Measurements from ENCODE around the gene JDP2.

JDP2 gene

GRCh38 chr14:75427482-75428229, at the start of gene JDP2:
JDP2 (plus strand) TSS chr14:75428022; CDS start chr14:75437921, 9,899 bp downstream.
- Histone ChIP-seq H3K27ac (ENCODE audit: low read depth, low read length) (peak within 1 kb of the TSS; percentile 82), H3F3A (ENCODE audit: insufficient read depth) (peaks cover 33% of the 10 kb centered on the region), H3K9ac (ENCODE audit: low read length) (peak within 1 kb of the TSS; percentile 93), H3K27me3 (ENCODE audit: low read length) (no peaks in the 10 kb centered on the region), H4K20me1 (ENCODE audit: low read depth, low read length) (no peaks in the 10 kb centered on the region), H3K79me2 (ENCODE audit: insufficient read depth, low read length) (peaks cover 59% of the 10 kb centered on the region), H3K9me3 (ENCODE audit: insufficient read depth, low read length) (no peaks in the 10 kb centered on the region), H3K9me2 (replicated peaks; ENCODE audit: insufficient read depth, low read length) (no peaks in the 10 kb centered on the region), H2AFZ (ENCODE audit: low read depth, low read length, severe bottlenecking) (peak within 1 kb of the TSS; percentile 58), H3K4me3 (ENCODE audit: insufficient read depth, low read length, poor library complexity, severe bottlenecking) (peak within 1 kb of the TSS; percentile 92), H3K4me2 (ENCODE audit: low read depth, low read length, poor library complexity, severe bottlenecking) (peak within 1 kb of the TSS; percentile 90), H3K36me3 (ENCODE audit: low read length) (no peaks in the 10 kb centered on the region)
- no peak for TF ChIP-seq EZH2phosphoT487 (conservative IDR thresholded peaks at IDR 0.05; ENCODE audit: low read length)
- TF ChIP-seq CTCF (IDR thresholded peaks at IDR 0.05; ENCODE audit: insufficient read depth, low read length, poor library complexity, severe bottlenecking) = no peak

- H3F3A ChIP-seq (ENCODE audit: insufficient read depth) = no peaks in the 10 kb centered on the region
- no peaks in the 10 kb centered on the region for H4K20me1 ChIP-seq (ENCODE audit: low read depth, low read length)
- no peaks in the 10 kb centered on the region for H3K79me2 ChIP-seq (ENCODE audit: insufficient read depth, low read length)
- H3K27me3 ChIP-seq (ENCODE audit: low read length) = no peaks in the 10 kb centered on the region
- no peak overlapping the region for H2AFZ ChIP-seq (ENCODE audit: low read depth, low read length, severe bottlenecking)
- no peaks in the 10 kb centered on the region for H3K36me3 ChIP-seq (ENCODE audit: low read length)
- no peak overlapping the region for H3K4me2 ChIP-seq (ENCODE audit: low read depth, low read length, poor library complexity, severe bottlenecking)
- H3K9me3 ChIP-seq (ENCODE audit: insufficient read depth, low read length) = no peaks in the 10 kb centered on the region
- TF ChIP-seq EZH2phosphoT487 (conservative IDR thresholded peaks at IDR 0.05; ENCODE audit: low read length) = no peak
- no peak for TF ChIP-seq CTCF (IDR thresholded peaks at IDR 0.05; ENCODE audit: insufficient read depth, low read length, poor library complexity, severe bottlenecking)
- H3K4me3 ChIP-seq (ENCODE audit: insufficient read depth, low read length, poor library complexity, severe bottlenecking) = no peak overlapping the region
- H3K27ac ChIP-seq (ENCODE audit: low read depth, low read length) = no peak overlapping the region
- H3K9ac ChIP-seq (ENCODE audit: low read length) = no peak overlapping the region
- no peaks in the 10 kb centered on the region for H3K9me2 ChIP-seq (replicated peaks; ENCODE audit: insufficient read depth, low read length)
Observed at GRCh38 chr14:75379246-75379929, 48.4 kb upstream of the JDP2 start.

GRCh38 chr14:75379930-75380270, 47.9 kb upstream of the JDP2 start:
- Histone ChIP-seq H3K36me3 (ENCODE audit: low read length) (no peaks in the 10 kb centered on the region), H3K9me2 (replicated peaks; ENCODE audit: insufficient read depth, low read length) (no peaks in the 10 kb centered on the region), H3K4me3 (ENCODE audit: insufficient read depth, low read length, poor library complexity, severe bottlenecking) (no peak overlapping the region), H3K79me2 (ENCODE audit: insufficient read depth, low read length) (no peaks in the 10 kb centered on the region), H3K27me3 (ENCODE audit: low read length) (no peaks in the 10 kb centered on the region), H2AFZ (ENCODE audit: low read depth, low read length, severe bottlenecking) (no peak overlapping the region), H3K27ac (ENCODE audit: low read depth, low read length) (no peak overlapping the region), H3K9ac (ENCODE audit: low read length) (no peak overlapping the region), H4K20me1 (ENCODE audit: low read depth, low read length) (no peaks in the 10 kb centered on the region), H3F3A (ENCODE audit: insufficient read depth) (no peaks in the 10 kb centered on the region), H3K9me3 (ENCODE audit: insufficient read depth, low read length) (no peaks in the 10 kb centered on the region), H3K4me2 (ENCODE audit: low read depth, low read length, poor library complexity, severe bottlenecking) (no peak overlapping the region)
- TF ChIP-seq EZH2phosphoT487 (conservative IDR thresholded peaks at IDR 0.05; ENCODE audit: low read length) (no peak), CTCF (IDR thresholded peaks at IDR 0.05; ENCODE audit: insufficient read depth, low read length, poor library complexity, severe bottlenecking) (no peak)

Measured in SU-DHL-6 (cell line).